ENCODE measurements around the gene GOLGA8N.

- no peak for TF ChIP-seq TCF4 (CRISPR knock-in tag; IDR thresholded peaks at IDR 0.05; ENCODE audit: borderline replicate concordance)
- no peak for TF ChIP-seq RARB (CRISPR knock-in tag; IDR thresholded peaks at IDR 0.05)
Measured at GRCh38 chr15:32636908-32637567, 43.8 kb downstream of the GOLGA8N start.
